ENCODE data around the gene MCRIP2.

Gene MCRIP2

GRCh38 chr16:646679-647172 lies 5.1 kb downstream of the MCRIP2 start:
- DNase-seq (ENCODE audit: insufficient read length, low spot score) (no peak), FAIRE-seq (no peak)
- no peak for TF ChIP-seq PAX5 (IDR thresholded peaks at IDR 0.05; ENCODE audit: insufficient read depth, low read length, severe bottlenecking)
- no peak for TF ChIP-seq SPI1 (IDR thresholded peaks at IDR 0.05; ENCODE audit: low read depth, low read length)
- no peak for TF ChIP-seq TAF1 (IDR thresholded peaks at IDR 0.05; ENCODE audit: low read depth, low read length)
- 0 out of 2 replicates have a peak, but pooled peaks have one; percentile 33 for TF ChIP-seq POLR2AphosphoS5 (IDR thresholded peaks at IDR 0.05; ENCODE audit: low read depth, low read length)

- DNase-seq (ENCODE audit: insufficient read length, low spot score): no peak
- FAIRE-seq: no peak
- TF ChIP-seq POLR2A (IDR thresholded peaks at IDR 0.05; ENCODE audit: low read depth, low read length): no peak
- no peak for TF ChIP-seq TAF1 (IDR thresholded peaks at IDR 0.05; ENCODE audit: low read depth, low read length)
- TF ChIP-seq POLR2AphosphoS5 (IDR thresholded peaks at IDR 0.05; ENCODE audit: low read depth, low read length): 0 out of 2 replicates have a peak, but pooled peaks have one; percentile 13
- TF ChIP-seq POU2F2 (IDR thresholded peaks at IDR 0.05; ENCODE audit: low read depth, low read length): no peak
- TF ChIP-seq PAX5 (IDR thresholded peaks at IDR 0.05; ENCODE audit: insufficient read depth, low read length, severe bottlenecking): no peak
- no peak for TF ChIP-seq SPI1 (IDR thresholded peaks at IDR 0.05; ENCODE audit: low read depth, low read length)
These were observed 5.7 kb downstream of the MCRIP2 start for GRCh38 chr16:647173-647902.

GRCh38 chr16:648071-648780 lies 6.6 kb downstream of the MCRIP2 start:
- FAIRE-seq (no peak), DNase-seq (ENCODE audit: insufficient read length, low spot score) (peak; percentile 72)
- TF ChIP-seq PAX5 (IDR thresholded peaks at IDR 0.05; ENCODE audit: insufficient read depth, low read length, severe bottlenecking): no peak

GRCh38 chr16:648781-649589 lies 7.4 kb downstream of the MCRIP2 start, which contains the start of gene WDR90:
Gene WDR90 (plus strand): TSS chr16:649365. CDS start chr16:649417, 52 bp downstream.
- DNase-seq (ENCODE audit: insufficient read length, low spot score): peak; percentile 100
- peak; percentile 100 for FAIRE-seq
- TF ChIP-seq PAX5 (IDR thresholded peaks at IDR 0.05; ENCODE audit: insufficient read depth, low read length, severe bottlenecking): no peak
- peak; percentile 28; the same call in 1 of the 2 replicates for TF ChIP-seq POLR2AphosphoS5 (IDR thresholded peaks at IDR 0.05; ENCODE audit: low read depth, low read length)
- TF ChIP-seq SPI1 (IDR thresholded peaks at IDR 0.05; ENCODE audit: low read depth, low read length): peak; percentile 73
- peak; percentile 7; the same call in 1 of the 2 replicates for TF ChIP-seq POU2F2 (IDR thresholded peaks at IDR 0.05; ENCODE audit: low read depth, low read length)
- TF ChIP-seq TAF1 (IDR thresholded peaks at IDR 0.05; ENCODE audit: low read depth, low read length): no peak
- TF ChIP-seq POLR2A (IDR thresholded peaks at IDR 0.05; ENCODE audit: low read depth, low read length): peak; percentile 65; the same call in 1 of the 2 replicates

- DNase-seq (ENCODE audit: insufficient read length, low spot score): peak; percentile 72
- FAIRE-seq: peak; percentile 60
- no peak for TF ChIP-seq TAF1 (IDR thresholded peaks at IDR 0.05; ENCODE audit: low read depth, low read length)
- no peak for TF ChIP-seq PAX5 (IDR thresholded peaks at IDR 0.05; ENCODE audit: insufficient read depth, low read length, severe bottlenecking)
- TF ChIP-seq POLR2A (IDR thresholded peaks at IDR 0.05; ENCODE audit: low read depth, low read length): no peak
- no peak for TF ChIP-seq POU2F2 (IDR thresholded peaks at IDR 0.05; ENCODE audit: low read depth, low read length)
- TF ChIP-seq POLR2AphosphoS5 (IDR thresholded peaks at IDR 0.05; ENCODE audit: low read depth, low read length): no peak
- TF ChIP-seq SPI1 (IDR thresholded peaks at IDR 0.05; ENCODE audit: low read depth, low read length): no peak
These were observed 8.0 kb downstream of the MCRIP2 start for GRCh38 chr16:649631-650030.

- DNase-seq (ENCODE audit: insufficient read length, low spot score) (no peak), FAIRE-seq (no peak)
- TF ChIP-seq PAX5 (IDR thresholded peaks at IDR 0.05; ENCODE audit: insufficient read depth, low read length, severe bottlenecking): no peak
- TF ChIP-seq SPI1 (IDR thresholded peaks at IDR 0.05; ENCODE audit: low read depth, low read length): no peak
- TF ChIP-seq POLR2A (IDR thresholded peaks at IDR 0.05; ENCODE audit: low read depth, low read length): no peak
- TF ChIP-seq POU2F2 (IDR thresholded peaks at IDR 0.05; ENCODE audit: low read depth, low read length): no peak
- no peak for TF ChIP-seq TAF1 (IDR thresholded peaks at IDR 0.05; ENCODE audit: low read depth, low read length)
- TF ChIP-seq POLR2AphosphoS5 (IDR thresholded peaks at IDR 0.05; ENCODE audit: low read depth, low read length): no peak
These were observed 10.2 kb downstream of the MCRIP2 start for GRCh38 chr16:651844-652243.

GRCh38 chr16:652454-653305 lies 11.1 kb downstream of the MCRIP2 start:
- TF ChIP-seq POLR2A (IDR thresholded peaks at IDR 0.05; ENCODE audit: low read depth, low read length) (no peak), POLR2AphosphoS5 (IDR thresholded peaks at IDR 0.05; ENCODE audit: low read depth, low read length) (no peak)
- DNase-seq (ENCODE audit: insufficient read length, low spot score): no peak
- no peak for FAIRE-seq

- no peak for DNase-seq (ENCODE audit: insufficient read length, low spot score)
- TF ChIP-seq POLR2A (IDR thresholded peaks at IDR 0.05; ENCODE audit: low read depth, low read length) (no peak), TAF1 (IDR thresholded peaks at IDR 0.05; ENCODE audit: low read depth, low read length) (no peak), PAX5 (IDR thresholded peaks at IDR 0.05; ENCODE audit: insufficient read depth, low read length, severe bottlenecking) (no peak), POU2F2 (IDR thresholded peaks at IDR 0.05; ENCODE audit: low read depth, low read length) (no peak), SPI1 (IDR thresholded peaks at IDR 0.05; ENCODE audit: low read depth, low read length) (no peak), POLR2AphosphoS5 (IDR thresholded peaks at IDR 0.05; ENCODE audit: low read depth, low read length) (no peak)
- no peak for FAIRE-seq
These were observed 12.4 kb downstream of the MCRIP2 start for GRCh38 chr16:654034-654433.
